Breast epithelium (tissue), 3 donors: Measurements from ENCODE around the gene SMARCA2.

Experiments
- CTCF ChIP-seq, 3 donors: fragments of 450-650 bp; IDR thresholded peaks; one replicate each; pipeline ENCODE4 v1.5.1; 2016 to 2017; ENCODE audit warnings: antibody characterized with exemption in 3 of 3, mild to moderate bottlenecking in 3 of 3, moderate library complexity in 3 of 3
- POLR2A ChIP-seq: fragments of 450-650 bp; IDR thresholded peaks from one replicate; pipeline ENCODE4 v1.6.1; 2016; ENCODE audit warnings: antibody characterized with exemption, mild to moderate bottlenecking, moderate library complexity
- POLR2AphosphoS5 ChIP-seq, 3 donors: sonication (generic); formaldehyde crosslinking; IDR thresholded peaks; one replicate each; pipeline ENCODE4 v1.6.1; 2017; ENCODE audit warnings: antibody characterized with exemption in 3 of 3

GRCh38 chr9:2043243-2043642 is 28.1 kb downstream of the SMARCA2 start:
- TF ChIP-seq CTCF (IDR thresholded peaks at IDR 0.05) (no peak), POLR2A (no peak), POLR2AphosphoS5 (IDR thresholded peaks at IDR 0.05) (no peak)
